H1 (cell line): Measurements from ENCODE around the gene CDH22. TPM values are rescaled to one million over a fixed set of nuclear protein-coding genes. Genes with fewer than 3 reads are reported as not detected.

ENCODE experiments used
- CBX5 ChIP-seq: fragments of 300-800, 300-1000 bp; sonication (generic); IDR thresholded peaks from 2 replicates; pipeline ENCODE4 v1.7.1; 2016; ENCODE audit warnings: antibody characterized with exemption, low read length, low read depth
- CHD1 ChIP-seq: IDR thresholded peaks from 2 replicates; pipeline ENCODE4 v1.6.1; 2012; ENCODE audit warnings: low read depth, low read length, improper control_type of control experiment
- CHD7 ChIP-seq: fragments of 300-600 bp; sonication (generic); IDR thresholded peaks from 2 replicates; pipeline ENCODE4 v1.7.1; 2012; ENCODE audit warnings: low read length, moderate library complexity, mild to moderate bottlenecking, inconsistent platforms; ENCODE audit not compliant: insufficient replicate concordance
- E2F6 ChIP-seq: IDR thresholded peaks from 2 replicates; pipeline ENCODE4 v1.6.1; 2012; ENCODE audit warnings: inconsistent platforms
- SP2 ChIP-seq: IDR thresholded peaks from 2 replicates; pipeline ENCODE4 v1.6.1; 2012; ENCODE audit warnings: mild to moderate bottlenecking, low read length, inconsistent platforms
- polyA plus RNA-seq, 7 experiments: library from polyadenylated mRNA; depleted of rRNA in 3 of 7; stranded (reverse) in 5 of 7; unstranded in 2 of 7; fragments of >200 nt in 5 of 7; fragments of 200-250 nt in 2 of 7; gene quantifications; 1 replicate in 5 of 7; 2 replicates in 1 of 7; 4 replicates in 1 of 7; pipeline versions ENCODE4 v1.2.1 to v1.2.3, GENCODE V29; 2011 to 2013; ENCODE audit warnings: missing spikeins in 2 of 7, mixed read lengths in 2 of 7
- total RNA-seq: library from RNA; stranded (reverse); fragmentation: NEBNext Ultra II Directional; extraction: Animal tissue kit (Norgen Biotek cat#: 25700); gene quantifications from 2 replicates; pipeline ENCODE4 v1.2.1, GENCODE V29; 2021

CDH22 gene
- total and polyA plus RNA-seq, 2 of the 8 experiments (the other 6 are each of a cell fraction or from before 2014, with no cell fraction given), result 0.35 to 0.39 TPM

GRCh38 chr20:46315311-46315710 lies 7.0 kb upstream of the CDH22 start (continued):
- no peak for TF ChIP-seq CHD7
- TF ChIP-seq CHD1, result no peak
- no peak for TF ChIP-seq SP2
- no peak for TF ChIP-seq CBX5
- TF ChIP-seq E2F6, result no peak
